NCI-H524 (cell line): ENCODE results near the gene CSTPP1.
"Not testable (repeated sequence)": the region's sequence is repeated elsewhere in the genome, so short reads cannot be mapped to it uniquely, and the experiment has no call there.

ENCODE experiments used
- DNase-seq, 2 experiments: peaks; one replicate each; lab custom pipeline; 2025; lab: John Stamatoyannopoulos, UW

The CSTPP1 gene

GRCh38 chr11:47183031-47183856, 246.7 kb downstream of the CSTPP1 start:
- no peak for DNase-seq

GRCh38 chr11:47183969-47184368, 247.4 kb downstream of the CSTPP1 start:
- no peak for DNase-seq

GRCh38 chr11:47184711-47185304, 248.2 kb downstream of the CSTPP1 start:
- DNase-seq: no peak

GRCh38 chr11:47185305-47186075, 248.9 kb downstream of the CSTPP1 start:
- DNase-seq: peak in 1 of 2 experiments; percentile 21

DNA sequence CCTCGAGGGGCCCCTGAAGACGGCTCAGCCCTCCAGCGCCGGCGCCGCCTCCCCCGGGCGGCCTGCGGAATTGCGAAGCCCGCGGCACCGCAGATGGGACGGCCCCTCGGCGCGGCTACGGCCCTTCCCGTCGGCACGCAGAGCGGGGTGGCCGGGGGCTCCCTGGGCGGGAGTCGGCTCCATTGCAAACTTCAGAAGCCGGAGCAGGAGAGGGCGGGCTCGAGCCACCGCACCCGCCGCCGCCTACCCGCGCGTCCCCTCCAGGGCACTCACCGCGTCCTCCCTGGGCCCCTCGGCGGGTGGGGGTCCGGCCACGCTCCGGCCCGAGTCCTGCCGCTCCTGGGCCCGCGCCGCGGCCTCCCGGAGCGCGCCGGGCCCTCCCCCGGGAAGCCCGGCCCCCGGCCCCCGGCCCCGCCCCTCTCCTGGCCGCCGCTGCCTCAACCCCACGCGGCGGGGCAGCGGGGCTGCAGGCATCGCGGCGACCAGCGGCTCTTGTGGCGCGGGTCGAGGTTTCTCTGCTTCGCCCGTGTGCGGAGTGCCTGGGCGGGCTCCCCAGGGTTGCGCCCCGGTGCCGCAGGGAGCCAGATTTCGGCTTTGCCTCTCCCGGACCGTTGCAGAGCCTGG, 249.6 kb downstream of the CSTPP1 start, which contains the start of gene PACSIN3:
Gene PACSIN3 (minus strand): TSS at position 359 of the 624 bp plus-strand sequence. CDS start 3,707 bp downstream, outside the sequence.
- DNase-seq: peak in 1 of 2 experiments; percentile 38

DNA sequence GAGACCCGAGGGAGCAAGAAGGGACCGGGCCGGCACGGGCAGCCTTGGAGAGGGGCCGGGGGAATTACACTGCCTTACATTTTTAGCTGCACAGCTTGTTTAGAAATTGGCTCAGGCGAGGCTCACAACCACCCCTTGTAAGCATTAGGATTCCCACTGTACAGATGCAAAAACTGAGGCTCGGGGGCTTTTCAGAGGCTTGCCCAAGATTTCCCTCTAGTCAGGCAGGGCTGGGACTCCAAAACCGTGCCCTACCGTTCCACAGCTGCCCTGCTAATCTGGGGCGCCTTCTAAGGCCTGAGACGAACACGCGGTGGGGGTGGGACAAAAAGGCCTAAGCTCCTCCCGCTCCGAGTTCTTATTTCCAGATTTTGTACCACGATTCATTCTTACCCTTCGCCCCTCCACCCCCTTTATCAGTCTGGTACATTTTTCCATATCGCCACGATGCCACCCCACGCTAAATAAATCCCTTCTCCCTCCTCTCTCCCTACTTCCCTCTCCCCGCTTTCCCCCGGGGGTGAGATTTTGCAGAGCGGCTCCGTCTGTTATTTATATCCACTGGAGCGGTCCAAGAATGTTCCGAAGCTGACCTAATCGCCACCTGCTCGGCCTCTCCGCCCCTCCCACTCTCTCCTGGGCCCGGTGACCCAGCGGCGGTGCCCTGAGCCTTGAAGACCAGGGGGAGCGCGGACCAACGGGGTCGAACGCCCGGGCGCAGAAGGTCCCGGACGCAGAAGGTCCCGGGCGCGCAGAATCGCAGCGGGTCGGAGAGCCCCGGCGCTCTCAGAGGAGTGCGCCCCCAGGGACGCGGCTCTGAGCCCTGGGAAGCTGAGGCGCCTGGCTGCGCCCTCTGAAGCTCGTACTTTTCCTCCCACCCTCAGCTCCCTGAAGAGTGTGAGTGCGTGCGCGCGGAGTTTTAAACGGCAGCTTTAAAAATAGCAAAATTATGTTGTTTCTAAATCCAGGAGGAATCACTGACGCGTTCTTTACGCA, 250.4 kb downstream of the CSTPP1 start:
- peak; percentile 20 to 66 for DNase-seq

DNA sequence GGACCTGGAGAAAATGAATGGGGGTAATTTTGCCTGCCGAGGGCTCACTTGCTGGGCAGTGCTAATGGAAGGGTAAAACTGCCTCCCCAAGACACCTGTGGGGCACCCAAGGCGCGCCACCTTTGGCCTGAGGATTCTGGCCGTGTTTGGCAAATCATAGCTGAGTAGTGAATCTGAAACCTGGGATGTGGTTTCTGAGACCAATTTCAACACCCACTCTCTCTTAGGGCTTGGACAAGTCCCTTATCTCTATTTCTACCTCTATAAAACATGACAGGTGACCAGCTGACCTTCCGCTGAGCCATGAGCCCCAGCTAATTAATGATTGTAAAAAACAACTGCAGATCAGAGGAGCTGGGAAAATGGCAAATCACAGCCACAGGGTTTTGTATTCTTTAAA, 251.2 kb downstream of the CSTPP1 start:
- no peak for DNase-seq

DNA sequence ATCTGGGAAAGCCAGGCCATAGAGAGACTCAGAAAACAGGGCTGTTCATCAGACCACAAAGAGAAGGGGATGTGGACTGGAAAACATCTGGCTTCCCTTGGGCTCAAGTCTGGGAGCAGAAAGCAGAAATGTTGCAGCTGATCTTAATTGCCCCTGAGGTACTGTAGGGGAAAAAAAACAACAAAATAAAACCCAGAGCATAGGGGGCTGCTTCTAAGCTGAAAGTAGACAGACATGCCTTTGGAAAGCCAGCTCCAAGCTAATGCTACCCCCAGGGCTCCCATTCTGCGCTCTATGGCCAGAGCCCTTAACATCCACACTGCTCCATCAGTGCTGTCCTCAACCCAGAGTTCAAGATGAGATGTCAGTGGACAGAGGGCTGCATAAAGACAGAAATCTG, 251.7 kb downstream of the CSTPP1 start:
- DNase-seq: no peak

DNA sequence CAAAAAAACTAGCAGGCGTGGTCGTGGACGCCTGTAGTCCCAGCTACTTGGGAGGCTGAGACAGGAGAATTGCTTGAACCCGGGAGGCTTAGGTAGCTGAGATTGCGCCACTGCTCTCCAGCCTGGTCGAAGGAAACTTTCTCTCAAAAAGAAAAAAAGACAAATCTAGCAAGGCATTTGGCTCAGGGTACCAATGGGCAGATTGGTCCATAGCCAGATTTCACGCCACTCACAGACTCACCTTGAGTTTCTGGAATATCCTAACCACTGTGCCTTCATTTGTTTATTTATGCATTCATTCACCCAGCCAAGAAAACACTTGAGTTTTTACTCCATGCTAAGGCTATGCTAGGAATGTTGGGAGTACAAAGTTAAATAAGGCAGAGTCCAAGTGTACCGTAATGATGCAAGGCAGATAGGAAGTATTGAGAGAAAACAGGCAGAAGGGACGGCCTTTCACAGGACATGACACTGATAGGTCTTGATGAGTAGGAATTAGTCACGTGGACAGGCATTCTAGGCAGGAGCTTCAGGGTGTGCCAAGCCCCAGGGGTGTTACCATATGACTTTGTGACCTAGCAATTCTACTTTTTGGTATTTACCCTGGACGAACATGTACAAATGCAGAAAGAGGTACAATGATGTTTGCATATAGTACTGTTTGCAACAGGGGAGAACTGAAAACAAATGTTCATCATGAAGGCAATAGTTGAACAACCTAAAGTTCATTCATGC, 252.7 kb downstream of the CSTPP1 start:
- DNase-seq: no peak

GRCh38 chr11:47191137-47191536, 254.6 kb downstream of the CSTPP1 start:
- DNase-seq: not testable (repeated sequence)

DNA sequence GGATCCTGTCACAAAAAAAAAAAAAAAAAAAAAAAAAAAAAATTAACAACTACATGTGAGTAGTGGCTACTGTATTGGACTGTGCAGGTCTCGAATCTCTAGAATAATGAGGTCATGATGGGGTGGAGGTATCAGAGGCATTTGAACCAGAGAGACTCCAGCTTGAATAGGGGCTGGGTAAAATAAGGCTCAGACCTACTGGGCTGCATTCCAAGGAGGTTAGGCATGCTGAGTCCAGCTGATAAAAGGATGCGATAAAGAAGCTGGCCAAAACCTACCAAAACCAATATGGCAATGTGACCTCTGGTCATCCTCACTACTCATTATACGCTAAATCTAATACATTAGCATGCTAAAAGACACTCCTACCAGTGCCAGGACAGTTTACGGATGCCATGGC, 255.6 kb downstream of the CSTPP1 start:
- DNase-seq: no peak

DNA sequence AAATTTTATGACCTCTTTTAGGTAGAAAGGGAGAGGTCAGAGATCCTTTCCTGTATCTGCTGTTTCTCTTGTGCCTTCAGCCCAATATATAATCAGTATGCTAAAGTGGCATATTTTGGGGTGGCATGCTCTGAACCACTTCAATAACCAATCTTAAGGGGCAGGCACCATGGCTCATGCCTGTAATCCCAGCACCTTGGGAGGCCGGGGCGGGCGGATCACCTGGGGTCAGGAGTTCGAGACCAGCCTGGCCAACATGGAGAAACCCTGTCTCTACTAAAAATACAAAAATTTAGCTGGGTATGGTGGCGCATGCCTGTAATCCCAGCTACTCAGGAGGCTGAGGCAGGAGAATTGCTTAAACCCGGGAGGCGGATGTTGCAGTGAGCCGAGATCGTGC, 261.6 kb downstream of the CSTPP1 start:
- DNase-seq: not testable (repeated sequence)

DNA sequence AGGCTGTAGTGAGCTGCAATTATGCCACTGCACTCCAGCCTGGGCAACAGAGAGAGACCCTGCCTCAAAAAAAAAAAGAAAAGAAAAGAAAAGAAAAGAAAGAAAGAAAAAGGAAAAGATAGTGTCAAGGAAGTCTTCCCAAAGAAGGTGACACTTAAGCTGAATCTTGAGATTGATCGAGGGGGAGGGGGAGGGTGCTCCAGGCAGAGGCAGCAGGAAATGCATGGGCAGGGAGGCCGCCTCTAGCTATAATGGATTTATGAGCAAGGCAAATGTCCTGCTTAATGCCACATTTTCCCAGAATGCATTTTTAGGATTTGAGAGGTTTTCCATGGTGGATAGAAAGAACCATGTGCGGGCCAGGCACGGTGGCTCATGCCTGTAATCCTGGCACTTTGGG, 264.5 kb downstream of the CSTPP1 start:
- DNase-seq: no peak

GRCh38 chr11:47202576-47202975, 266.0 kb downstream of the CSTPP1 start:
- DNase-seq: no peak

- DNase-seq: no peak
Observed at GRCh38 chr11:47204637-47204989, 268.1 kb downstream of the CSTPP1 start.

- DNase-seq: not testable (repeated sequence)
Observed at GRCh38 chr11:47206577-47206976, 270.0 kb downstream of the CSTPP1 start.

DNA sequence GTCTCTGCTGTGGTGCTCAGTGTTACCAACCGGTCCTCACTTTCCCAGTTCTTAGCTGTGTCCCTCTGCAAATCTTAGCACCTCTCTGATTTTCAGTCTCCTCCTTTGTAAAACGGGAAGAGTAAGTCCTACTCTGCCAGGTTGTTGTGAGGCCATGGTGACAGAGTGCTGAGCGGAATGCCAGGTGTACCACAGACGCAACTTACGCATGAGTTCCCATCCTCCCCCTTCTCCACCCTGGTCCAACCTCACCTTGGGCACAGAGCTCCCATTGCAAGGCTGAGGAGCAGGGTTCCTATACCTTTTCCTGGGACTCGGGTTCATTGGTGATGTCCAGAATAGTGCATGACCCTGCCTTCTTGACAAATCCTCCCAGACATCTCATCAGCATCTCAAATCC, 270.9 kb downstream of the CSTPP1 start:
- DNase-seq: no peak

DNA sequence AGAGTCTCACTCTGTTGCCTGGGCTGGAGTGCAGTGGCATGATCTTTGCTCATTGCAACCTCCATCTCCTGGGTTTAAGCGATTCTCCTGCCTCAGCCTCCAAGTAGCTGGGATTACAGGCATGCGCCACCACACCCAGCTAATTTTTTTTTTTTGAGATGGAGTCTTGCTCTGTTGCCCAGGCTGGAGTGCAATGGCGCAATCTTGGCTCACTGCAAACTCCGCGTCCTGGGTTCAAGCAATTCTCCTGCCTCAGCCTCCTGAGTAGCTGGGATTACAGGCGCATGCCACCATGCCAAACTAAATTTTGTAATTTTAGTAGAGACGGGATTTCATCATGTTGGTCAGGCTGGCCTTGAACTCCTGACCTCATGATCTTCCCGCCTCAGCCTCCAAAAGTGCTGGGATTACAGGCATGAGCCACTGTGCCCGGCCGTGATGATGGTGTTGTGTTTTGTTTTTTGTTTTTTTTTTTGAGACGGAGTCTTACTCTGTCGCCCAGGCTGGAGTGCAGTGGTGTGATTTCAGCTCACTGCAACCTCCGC, 271.5 kb downstream of the CSTPP1 start:
- not testable (repeated sequence) for DNase-seq

GRCh38 chr11:47208628-47209027, 272.1 kb downstream of the CSTPP1 start:
- no peak for DNase-seq
